ENCODE results near the gene MAP3K12. TPM values are rescaled to one million over a fixed set of nuclear protein-coding genes. Genes with fewer than 3 reads are reported as not detected.
"Not testable (repeated sequence)": the region's sequence is repeated elsewhere in the genome, so short reads cannot be mapped to it uniquely, and the experiment has no call there.

The MAP3K12 gene
- total RNA-seq, 2 donors from 2014 or later, result 4.3 to 30.9 TPM

- WGBS, result 68% methylated on average over 18 of the region's 18 CpGs
- H3K27me3 ChIP-seq (replicated peaks; ENCODE audit: insufficient read depth), result no peaks in the 10 kb centered on the region
- H3K27ac ChIP-seq, result no peak overlapping the region
- peaks cover 0 to 9% of the 10 kb centered on the region in 2 donors for H3K36me3 ChIP-seq
- H3K9me3 ChIP-seq, result no peaks in the 10 kb centered on the region
- no peak overlapping the region for H3K4me3 ChIP-seq
- intact Hi-C loops (cut with DNase I), result no loop called here
- no peaks in the 10 kb centered on the region for H3K4me1 ChIP-seq (replicated peaks)
- TF ChIP-seq POLR2A (IDR thresholded peaks at IDR 0.05) (no peak), POLR2AphosphoS5 (IDR thresholded peaks at IDR 0.05) (no peak)
- TF ChIP-seq, protein P1, sequence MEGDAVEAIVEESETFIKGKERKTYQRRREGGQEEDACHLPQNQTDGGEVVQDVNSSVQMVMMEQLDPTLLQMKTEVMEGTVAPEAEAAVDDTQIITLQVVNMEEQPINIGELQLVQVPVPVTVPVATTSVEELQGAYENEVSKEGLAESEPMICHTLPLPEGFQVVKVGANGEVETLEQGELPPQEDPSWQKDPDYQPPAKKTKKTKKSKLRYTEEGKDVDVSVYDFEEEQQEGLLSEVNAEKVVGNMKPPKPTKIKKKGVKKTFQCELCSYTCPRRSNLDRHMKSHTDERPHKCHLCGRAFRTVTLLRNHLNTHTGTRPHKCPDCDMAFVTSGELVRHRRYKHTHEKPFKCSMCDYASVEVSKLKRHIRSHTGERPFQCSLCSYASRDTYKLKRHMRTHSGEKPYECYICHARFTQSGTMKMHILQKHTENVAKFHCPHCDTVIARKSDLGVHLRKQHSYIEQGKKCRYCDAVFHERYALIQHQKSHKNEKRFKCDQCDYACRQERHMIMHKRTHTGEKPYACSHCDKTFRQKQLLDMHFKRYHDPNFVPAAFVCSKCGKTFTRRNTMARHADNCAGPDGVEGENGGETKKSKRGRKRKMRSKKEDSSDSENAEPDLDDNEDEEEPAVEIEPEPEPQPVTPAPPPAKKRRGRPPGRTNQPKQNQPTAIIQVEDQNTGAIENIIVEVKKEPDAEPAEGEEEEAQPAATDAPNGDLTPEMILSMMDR (IDR thresholded peaks at IDR 0.05), result no peak
- DNase-seq (ENCODE audit: low spot score), result no peak
These were observed 16.6 kb downstream of the MAP3K12 start for GRCh38 chr12:53482626-53483168.

DNA sequence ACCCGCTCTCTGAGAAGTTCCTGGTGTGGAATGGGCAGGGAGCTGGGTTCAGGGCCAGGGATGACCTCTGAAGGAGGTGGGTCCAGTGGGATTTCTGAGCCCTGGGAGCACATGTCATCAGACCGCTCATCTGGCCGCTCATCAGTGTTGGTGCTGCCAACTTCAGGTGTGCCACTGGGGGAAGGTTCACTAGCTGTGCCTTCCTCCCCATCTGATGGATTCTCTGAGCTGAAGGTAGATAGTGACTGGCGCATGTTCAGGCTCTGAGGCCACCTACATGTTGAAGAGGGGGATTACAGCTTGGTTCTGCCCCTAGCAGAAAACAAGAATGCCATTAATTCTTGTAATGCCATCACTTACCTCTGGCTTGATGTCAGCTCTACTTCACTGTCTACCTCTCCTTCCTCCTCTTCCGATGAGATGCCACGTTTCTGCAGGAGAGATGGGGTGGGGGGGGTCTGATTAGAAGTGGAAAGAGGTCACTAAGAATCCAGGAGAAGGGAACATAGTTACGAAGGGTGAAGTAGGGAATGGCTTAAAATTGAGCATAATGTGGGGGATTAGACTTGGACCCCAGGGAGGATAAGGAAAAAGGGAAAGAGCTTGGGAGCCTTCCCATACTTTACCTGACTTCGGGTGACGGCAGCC, 17.2 kb downstream of the MAP3K12 start:
- Histone ChIP-seq H3K9me3 (no peaks in the 10 kb centered on the region), H3K27ac (no peak overlapping the region), H3K4me3 (no peak overlapping the region), H3K27me3 (replicated peaks; ENCODE audit: insufficient read depth) (no peaks in the 10 kb centered on the region), H3K4me1 (replicated peaks) (no peaks in the 10 kb centered on the region), H3K36me3 (peaks cover 0 to 9% of the 10 kb centered on the region in 2 donors)
- intact Hi-C loops (cut with DNase I), result no loop called here
- no peak for DNase-seq (ENCODE audit: low spot score)
- TF ChIP-seq, protein P1 (IDR thresholded peaks at IDR 0.05), result no peak
- no peak for TF ChIP-seq POLR2AphosphoS5 (IDR thresholded peaks at IDR 0.05)
- TF ChIP-seq POLR2A (IDR thresholded peaks at IDR 0.05), result no peak
- 73% methylated on average over 9 of the region's 9 CpGs for WGBS

DNA sequence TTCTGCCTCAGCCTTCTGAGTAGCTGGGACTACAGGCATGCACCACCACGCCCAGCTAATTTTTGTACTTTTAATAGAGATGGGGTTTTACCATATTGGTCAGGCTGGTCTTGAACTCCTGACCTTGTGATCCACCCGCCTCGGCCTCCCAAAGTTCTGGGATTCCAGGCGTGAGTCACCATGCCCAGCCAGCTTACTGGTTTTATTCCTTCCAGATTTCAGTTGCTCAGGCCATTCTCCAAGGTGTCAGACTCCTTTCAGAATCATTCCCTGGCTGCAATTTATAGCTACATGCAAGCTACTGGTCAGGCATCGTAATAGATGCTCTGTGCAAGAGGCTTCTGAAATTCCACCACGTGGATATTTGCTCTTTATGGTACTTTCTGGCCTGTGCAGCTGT, 17.8 kb downstream of the MAP3K12 start:
- H3K27me3 ChIP-seq (replicated peaks; ENCODE audit: insufficient read depth); intact Hi-C loops (cut with DNase I); H3K36me3 ChIP-seq; H3K4me3 ChIP-seq; H3K4me1 ChIP-seq (replicated peaks); H3K9me3 ChIP-seq; H3K27ac ChIP-seq; DNase-seq (ENCODE audit: low spot score): not testable (repeated sequence)
- 65% methylated on average over 6 of the region's 6 CpGs for WGBS

DNA sequence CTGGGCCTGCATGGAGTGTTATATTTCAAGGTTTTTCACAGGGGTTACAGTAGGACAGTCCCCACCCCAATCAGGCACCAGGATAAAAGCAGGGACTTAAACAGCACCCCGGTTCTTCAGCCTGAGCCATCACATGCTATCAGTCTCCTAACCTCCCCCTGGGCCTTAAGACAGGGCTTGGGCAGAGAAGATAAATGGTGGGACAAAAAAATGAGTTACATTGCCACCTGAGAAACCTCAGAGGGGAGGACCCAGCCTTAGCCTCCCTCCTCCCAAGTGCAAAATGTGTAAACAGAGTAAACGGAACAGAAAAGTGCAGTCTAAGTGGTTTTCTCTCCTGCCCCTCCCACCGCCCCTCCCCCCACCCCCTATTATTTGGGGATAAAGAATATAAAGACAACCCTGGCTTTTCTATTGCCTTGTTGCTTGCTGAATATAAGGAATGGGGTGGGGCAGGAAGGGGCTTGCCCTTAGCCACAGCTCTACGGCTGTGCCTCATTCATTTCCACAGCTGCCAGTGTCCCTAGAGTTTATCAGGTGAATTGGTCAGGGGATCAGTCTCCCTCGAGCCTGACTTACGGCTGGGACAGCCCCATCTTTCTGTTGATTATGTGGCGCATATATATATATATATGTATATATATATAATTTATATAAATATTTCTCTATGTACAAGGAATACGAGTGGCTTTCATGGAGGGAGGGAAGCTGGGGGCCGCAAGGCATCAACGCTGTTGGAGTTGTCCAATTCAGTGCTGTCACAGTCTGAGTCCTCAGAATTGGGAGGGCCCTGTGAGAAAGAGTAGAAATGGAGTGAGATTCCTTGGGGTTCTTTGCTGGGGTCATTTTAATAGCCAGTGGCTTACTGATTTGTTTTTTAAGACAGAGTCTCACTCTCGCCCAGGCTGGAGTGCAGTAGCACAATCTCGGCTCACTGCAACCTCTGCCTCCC, 18.5 kb downstream of the MAP3K12 start:
- Histone ChIP-seq H3K4me3 (no peak overlapping the region), H3K27ac (no peak overlapping the region), H3K9me3 (no peaks in the 10 kb centered on the region), H3K36me3 (peaks cover 4 to 9% of the 10 kb centered on the region in 2 donors), H3K27me3 (replicated peaks; ENCODE audit: insufficient read depth) (no peaks in the 10 kb centered on the region), H3K4me1 (replicated peaks) (peaks cover 2% of the 10 kb centered on the region)
- WGBS, result 70% methylated on average over 12 of the region's 12 CpGs
- DNase-seq (ENCODE audit: low spot score), result no peak
- intact Hi-C loops (cut with DNase I), result no loop called here
- TF ChIP-seq POLR2A (IDR thresholded peaks at IDR 0.05) (no peak), POLR2AphosphoS5 (IDR thresholded peaks at IDR 0.05) (no peak)
- TF ChIP-seq, protein P1 (IDR thresholded peaks at IDR 0.05), result no peak

GRCh38 chr12:53479331-53479730, 19.9 kb downstream of the MAP3K12 start:
- intact Hi-C loops (cut with DNase I), result no loop called here
- WGBS, result 70% methylated on average over 5 of the region's 5 CpGs
- Histone ChIP-seq H3K36me3 (peaks cover 8 to 9% of the 10 kb centered on the region in 2 donors), H3K9me3 (no peaks in the 10 kb centered on the region), H3K27ac (no peak overlapping the region), H3K27me3 (replicated peaks; ENCODE audit: insufficient read depth) (no peaks in the 10 kb centered on the region), H3K4me3 (no peak overlapping the region), H3K4me1 (replicated peaks) (peaks cover 5% of the 10 kb centered on the region)
- TF ChIP-seq POLR2A (IDR thresholded peaks at IDR 0.05), result no peak
- TF ChIP-seq, protein P1 (IDR thresholded peaks at IDR 0.05), result no peak
- no peak for TF ChIP-seq POLR2AphosphoS5 (IDR thresholded peaks at IDR 0.05)
- no peak for DNase-seq (ENCODE audit: low spot score)
